DND-41 (cell line): Measurements from ENCODE around the gene ELF3.

ENCODE experiments used
- ATAC-seq: fragments of 200-7000 bp; cut with Tn5 transposase; 3 replicates; pipeline ENCODE4 v1.9.1; 2021; ENCODE audit warnings: low read depth; ENCODE audit not compliant: insufficient read depth
- DNase-seq: peaks from one replicate; pipeline ENCODE4 v3.0.0-alpha.2; 2020
- H2AFZ ChIP-seq: 2 replicates; pipeline ENCODE4 v1.6.0; 2012; ENCODE audit warnings: low read depth, low read length
- H3K27ac ChIP-seq: 2 replicates; pipeline ENCODE4 v1.5.1; 2012; ENCODE audit warnings: low read length, inconsistent platforms
- H3K27me3 ChIP-seq: fragments of 200-600 bp; sonication (generic); 2 replicates; pipeline ENCODE4 v1.6.0; 2012; ENCODE audit warnings: low read length, mild to moderate bottlenecking, inconsistent platforms; ENCODE audit not compliant: insufficient read depth, poor library complexity
- H3K36me3 ChIP-seq: 2 replicates; pipeline ENCODE4 v1.5.1; 2012; ENCODE audit warnings: low read length, inconsistent platforms; ENCODE audit not compliant: insufficient read depth
- H3K4me1 ChIP-seq: 2 replicates; pipeline ENCODE4 v1.5.1; 2012; ENCODE audit warnings: mild to moderate bottlenecking, low read length; ENCODE audit not compliant: insufficient read depth
- H3K4me2 ChIP-seq: 2 replicates; pipeline ENCODE4 v1.6.0; 2012; ENCODE audit warnings: mild to moderate bottlenecking, moderate library complexity, low read length, inconsistent platforms; ENCODE audit not compliant: insufficient read depth
- H3K4me3 ChIP-seq, 2 experiments: fragments of 200-600 bp in 1 of 2; shearing (Covaris generic) in 1 of 2; 2 replicates each; pipeline ENCODE4 v1.5.1; 2012 to 2016; ENCODE audit warnings: inconsistent platforms in 2 of 2, low read length in 2 of 2, mild to moderate bottlenecking in 2 of 2, low read depth in 1 of 2, moderate library complexity in 1 of 2
- H3K79me2 ChIP-seq: 2 replicates; pipeline ENCODE4 v1.6.0; 2012; ENCODE audit warnings: low read length, inconsistent platforms; ENCODE audit not compliant: insufficient read depth
- H3K9ac ChIP-seq: 2 replicates; pipeline ENCODE4 v1.6.0; 2012; ENCODE audit warnings: low read depth, mild to moderate bottlenecking, inconsistent platforms, low read length, moderate library complexity
- H3K9me3 ChIP-seq: 2 replicates; pipeline ENCODE4 v1.5.1; 2012; ENCODE audit warnings: low read length, moderate library complexity, mild to moderate bottlenecking, inconsistent platforms; ENCODE audit not compliant: insufficient read depth, severe bottlenecking
- H4K20me1 ChIP-seq: 2 replicates; pipeline ENCODE4 v1.6.0; 2012; ENCODE audit warnings: low read length; ENCODE audit not compliant: insufficient read depth
- CTCF ChIP-seq: IDR thresholded peaks from 2 replicates; pipeline ENCODE4 v1.5.1; 2012; ENCODE audit warnings: borderline replicate concordance, low read length, moderate library complexity, mild to moderate bottlenecking; ENCODE audit not compliant: poor library complexity, severe bottlenecking; ENCODE audit errors: extremely low read depth
- EZH2 ChIP-seq: IDR thresholded peaks from 3 replicates; pipeline ENCODE4 v1.6.1; 2012; ENCODE audit warnings: borderline replicate concordance, low read depth, mild to moderate bottlenecking, moderate library complexity, low read length, inconsistent platforms; ENCODE audit not compliant: severe bottlenecking

Gene ELF3

GRCh38 chr1:202029171-202029665 lies 18.8 kb downstream of the ELF3 start:
- Histone ChIP-seq H3K27me3 (peaks cover 2% of the 10 kb centered on the region), H3K4me1 (no peaks in the 10 kb centered on the region), H3K79me2 (no peaks in the 10 kb centered on the region), H3K27ac (no peak overlapping the region), H3K4me3 (no peak overlapping the region), H2AFZ (no peak overlapping the region), H3K9ac (no peak overlapping the region), H4K20me1 (no peaks in the 10 kb centered on the region), H3K9me3 (no peaks in the 10 kb centered on the region), H3K4me2 (no peak overlapping the region), H3K36me3 (no peaks in the 10 kb centered on the region)
- TF ChIP-seq EZH2 (no peak), CTCF (no peak)
- DNase-seq = no peak
- no peak for ATAC-seq

GRCh38 chr1:202029727-202030126 lies 19.3 kb downstream of the ELF3 start:
- H3K9me3 ChIP-seq = no peaks in the 10 kb centered on the region
- H3K79me2 ChIP-seq = no peaks in the 10 kb centered on the region
- H3K4me2 ChIP-seq = no peak overlapping the region
- no peak overlapping the region for H2AFZ ChIP-seq
- no peaks in the 10 kb centered on the region for H4K20me1 ChIP-seq
- no peak for ATAC-seq
- H3K4me1 ChIP-seq = peaks cover 4% of the 10 kb centered on the region
- no peak for DNase-seq
- no peak for TF ChIP-seq EZH2
- no peak for TF ChIP-seq CTCF
- peaks cover 2% of the 10 kb centered on the region for H3K27me3 ChIP-seq
- H3K27ac ChIP-seq = no peak overlapping the region
- no peaks in the 10 kb centered on the region for H3K36me3 ChIP-seq
- H3K4me3 ChIP-seq = no peak overlapping the region
- no peak overlapping the region for H3K9ac ChIP-seq

GRCh38 chr1:202031796-202032195 lies 21.4 kb downstream of the ELF3 start:
- Histone ChIP-seq H3K9me3 (no peaks in the 10 kb centered on the region), H3K4me3 (no peak overlapping the region), H3K79me2 (no peaks in the 10 kb centered on the region), H3K9ac (no peak overlapping the region), H3K27me3 (peaks cover 2% of the 10 kb centered on the region), H4K20me1 (no peaks in the 10 kb centered on the region), H3K27ac (no peak overlapping the region), H3K4me1 (peaks cover 4% of the 10 kb centered on the region), H3K4me2 (no peak overlapping the region), H3K36me3 (no peaks in the 10 kb centered on the region), H2AFZ (no peak overlapping the region)
- ATAC-seq = no peak
- no peak for DNase-seq
- TF ChIP-seq CTCF (no peak), EZH2 (no peak)
